H1 (cell line): Measurements from ENCODE around the gene TMEM258. TPM values are rescaled to one million over a fixed set of nuclear protein-coding genes. Genes with fewer than 3 reads are reported as not detected.

ENCODE experiments used
- CTCF ChIA-PET: fragments of 300-600 bp; sonication (Branson Sonifier 250); formaldehyde crosslinking; loops from one replicate; lab custom pipeline; 2021; ENCODE audit not compliant: partially characterized antibody; lab: Charles Lee
- POLR2A ChIA-PET: fragments of 300-600 bp; sonication (Branson Sonifier 250); formaldehyde crosslinking; loops from one replicate; lab custom pipeline; 2021; ENCODE audit warnings: inconsistent platforms; ENCODE audit not compliant: partially characterized antibody; lab: Charles Lee
- DNase-seq, 2 experiments: peaks; one replicate each; pipeline versions ENCODE4 v3.0.0 to v3.0.0-alpha.2; 2010 to 2022; ENCODE audit warnings: low spot score in 2 of 2, low read depth in 1 of 2, mixed read lengths in 1 of 2
- FAIRE-seq: peaks from 2 replicates; lab custom pipeline; 2011; peaks lifted over from hg19 to GRCh38; lab: Jason Lieb, UNC
- H2AFZ ChIP-seq: 2 replicates; pipeline ENCODE4 v1.8.1; 2012; ENCODE audit warnings: low read length, inconsistent platforms
- H2AK5ac ChIP-seq: 2 replicates; pipeline ENCODE4 v1.6.1; 2013; ENCODE audit warnings: low read depth, low read length
- H2BK120ac ChIP-seq: replicated peaks from 2 replicates; pipeline ENCODE3; 2013; ENCODE audit warnings: low read depth, low read length, inconsistent platforms
- H2BK12ac ChIP-seq: 2 replicates; pipeline ENCODE4 v1.6.1; 2013; ENCODE audit warnings: low read depth, low read length
- H2BK15ac ChIP-seq: 2 replicates; pipeline ENCODE4 v1.6.1; 2013; ENCODE audit warnings: low read length
- H2BK20ac ChIP-seq: 2 replicates; pipeline ENCODE4 v1.6.1; 2013; ENCODE audit warnings: low read length
- H2BK5ac ChIP-seq: 2 replicates; pipeline ENCODE4 v1.6.1; 2013; ENCODE audit warnings: low read depth, low read length
- H3K14ac ChIP-seq: 2 replicates; pipeline ENCODE4 v1.6.1; 2013; ENCODE audit warnings: inconsistent platforms; ENCODE audit not compliant: insufficient read length
- H3K18ac ChIP-seq: 2 replicates; pipeline ENCODE4 v1.6.1; 2013; ENCODE audit warnings: low read length; ENCODE audit errors: extremely low read depth
- H3K23ac ChIP-seq: 2 replicates; pipeline ENCODE4 v1.6.1; 2013; ENCODE audit warnings: inconsistent platforms; ENCODE audit not compliant: insufficient read length
- H3K23me2 ChIP-seq: 2 replicates; pipeline ENCODE4 v1.6.1; 2013; ENCODE audit warnings: low read depth, low read length
- H3K27ac ChIP-seq: 2 replicates; pipeline ENCODE4 v1.6.1; 2011; ENCODE audit warnings: low read depth, low read length, inconsistent platforms
- H3K27me3 ChIP-seq, 4 experiments: replicated peaks in 1 of 4; 1 replicate in 1 of 4; 2 replicates in 3 of 4; pipeline versions ENCODE4 v1.6.1 to v1.8.1; 2011 to 2013; ENCODE audit warnings: low read length in 3 of 4, mild to moderate bottlenecking in 3 of 4, inconsistent platforms in 2 of 4, mixed read lengths in 2 of 4, moderate library complexity in 1 of 4; ENCODE audit not compliant: control insufficient read depth in 3 of 4, insufficient read depth in 3 of 4; ENCODE audit errors: extremely low read depth in 1 of 4
- H3K36me3 ChIP-seq, 4 experiments: 2 replicates each; pipeline versions ENCODE4 v1.6.1 to v1.8.1; 2011 to 2013; ENCODE audit warnings: mild to moderate bottlenecking in 4 of 4, low read length in 3 of 4, moderate library complexity in 2 of 4, control low read depth in 1 of 4, inconsistent platforms in 1 of 4; ENCODE audit not compliant: insufficient read depth in 4 of 4, control insufficient read depth in 2 of 4
- H3K4ac ChIP-seq: replicated peaks from 2 replicates; pipeline ENCODE3; 2013; ENCODE audit warnings: low read length, low read depth, mixed read lengths, inconsistent platforms; ENCODE audit not compliant: insufficient read length
- H3K4me1 ChIP-seq, 4 experiments: replicated peaks in 1 of 4; 1 replicate in 1 of 4; 2 replicates in 3 of 4; pipeline versions ENCODE4 v1.6.1 to v1.8.1; 2011 to 2013; ENCODE audit warnings: low read length in 3 of 4, inconsistent platforms in 2 of 4, mixed read lengths in 1 of 4; ENCODE audit not compliant: insufficient read depth in 4 of 4, control insufficient read depth in 3 of 4
- H3K4me2 ChIP-seq, 2 experiments: 2 replicates each; pipeline versions ENCODE4 v1.6.1 to v1.8.1; 2011 to 2013; ENCODE audit warnings: low read depth in 2 of 2, low read length in 2 of 2, control low read depth in 1 of 2, inconsistent platforms in 1 of 2, mild to moderate bottlenecking in 1 of 2; ENCODE audit not compliant: insufficient read depth in 1 of 2
- H3K4me3 ChIP-seq, 4 experiments: fragments of 200-600, 300-600 bp in 1 of 4; sonication (generic), shearing (Covaris generic), sonication (Bioruptor Twin) in 1 of 4; 2 replicates each; pipeline versions ENCODE4 v1.5.1 to v1.8.1; 2011 to 2016; ENCODE audit warnings: low read length in 4 of 4, low read depth in 3 of 4, control low read depth in 2 of 4, inconsistent platforms in 2 of 4, mild to moderate bottlenecking in 2 of 4, mixed read lengths in 1 of 4, moderate library complexity in 1 of 4; ENCODE audit not compliant: insufficient read depth in 2 of 4; ENCODE audit errors: extremely low read depth in 1 of 4
- H3K56ac ChIP-seq: replicated peaks from 2 replicates; pipeline ENCODE3; 2013; ENCODE audit warnings: low read depth, mild to moderate bottlenecking, mixed read lengths, low read length, inconsistent platforms; ENCODE audit not compliant: insufficient read length
- H3K79me1 ChIP-seq: 2 replicates; pipeline ENCODE4 v1.6.1; 2013; ENCODE audit warnings: low read depth, low read length, control low read depth
- H3K79me2 ChIP-seq, 2 experiments: 2 replicates each; pipeline versions ENCODE4 v1.6.1 to v1.8.1; 2012 to 2013; ENCODE audit warnings: low read length in 2 of 2, mild to moderate bottlenecking in 2 of 2, inconsistent platforms in 1 of 2; ENCODE audit not compliant: insufficient read depth in 2 of 2, control insufficient read depth in 1 of 2
- H3K9ac ChIP-seq, 4 experiments: replicated peaks in 1 of 4; 1 replicate in 1 of 4; 2 replicates in 3 of 4; pipeline versions ENCODE4 v1.6.1 to v1.8.1; 2011 to 2013; ENCODE audit warnings: low read depth in 3 of 4, low read length in 3 of 4, control low read depth in 2 of 4, mild to moderate bottlenecking in 2 of 4, moderate library complexity in 2 of 4, inconsistent platforms in 1 of 4; ENCODE audit errors: extremely low read depth in 1 of 4
- H3K9me3 ChIP-seq, 2 experiments: 2 replicates each; pipeline versions ENCODE4 v1.6.1 to v1.8.1; 2012 to 2013; ENCODE audit warnings: mild to moderate bottlenecking in 2 of 2, moderate library complexity in 2 of 2, control low read depth in 1 of 2, inconsistent platforms in 1 of 2, low read depth in 1 of 2, low read length in 1 of 2, mixed read lengths in 1 of 2; ENCODE audit not compliant: insufficient read depth in 2 of 2
- H4K20me1 ChIP-seq, 2 experiments: replicated peaks in 1 of 2; 2 replicates each; pipeline versions ENCODE3 to v1.8.1; 2011 to 2013; ENCODE audit warnings: inconsistent platforms in 2 of 2, low read length in 2 of 2, mild to moderate bottlenecking in 1 of 2; ENCODE audit not compliant: insufficient read depth in 2 of 2, control insufficient read depth in 1 of 2
- H4K5ac ChIP-seq: 2 replicates; pipeline ENCODE4 v1.6.1; 2013; ENCODE audit warnings: low read length, low read depth, mixed read lengths, inconsistent platforms; ENCODE audit not compliant: insufficient read length
- H4K8ac ChIP-seq: 2 replicates; pipeline ENCODE4 v1.8.0; 2013; ENCODE audit warnings: mild to moderate bottlenecking, moderate library complexity, low read length, inconsistent platforms; ENCODE audit not compliant: insufficient read depth; ENCODE audit errors: extremely low read depth
- H4K91ac ChIP-seq: replicated peaks from 2 replicates; pipeline ENCODE3; 2013; ENCODE audit warnings: low read length, mixed read lengths, inconsistent platforms; ENCODE audit not compliant: insufficient read length
- FOSL1 ChIP-seq: IDR thresholded peaks from 2 replicates; pipeline ENCODE4 v1.6.1; 2011; ENCODE audit warnings: mild to moderate bottlenecking, low read depth, low read length, moderate library complexity; ENCODE audit not compliant: insufficient read depth
- GABPA ChIP-seq: IDR thresholded peaks from 2 replicates; pipeline ENCODE4 v1.6.1; 2011; ENCODE audit warnings: mild to moderate bottlenecking, low read length, moderate library complexity, borderline replicate concordance; ENCODE audit not compliant: insufficient read depth
- TBP ChIP-seq: IDR thresholded peaks from 2 replicates; pipeline ENCODE4 v1.6.1; 2011; ENCODE audit warnings: low read depth, low read length, improper control_type of control experiment
- WGBS, 2 experiments: shearing (Covaris generic) in 1 of 2; methylation state at CpG; one replicate each; pipeline versions ENCODE4 v1.1.6 to v1.1.7; 2013 to 2015; ENCODE audit warnings: low lambda C conversion rate in 2 of 2, mixed read lengths in 2 of 2, inconsistent platforms in 1 of 2, low coverage in 1 of 2, missing lambda C conversion rate in 1 of 2; ENCODE audit not compliant: insufficient replicate concordance in 2 of 2, insufficient coverage in 1 of 2, insufficient read length in 1 of 2; ENCODE audit errors: extremely low coverage in 1 of 2, missing lambda C conversion rate in 1 of 2; 5-methylcytosine and 5-hydroxymethylcytosine counted together
- polyA plus RNA-seq, 7 experiments: library from polyadenylated mRNA; depleted of rRNA in 3 of 7; stranded (reverse) in 5 of 7; unstranded in 2 of 7; fragments of >200 nt in 5 of 7; fragments of 200-250 nt in 2 of 7; gene quantifications; 1 replicate in 5 of 7; 2 replicates in 1 of 7; 4 replicates in 1 of 7; pipeline versions ENCODE4 v1.2.1 to v1.2.3, GENCODE V29; 2011 to 2013; ENCODE audit warnings: missing spikeins in 2 of 7, mixed read lengths in 2 of 7
- total RNA-seq: library from RNA; stranded (reverse); fragmentation: NEBNext Ultra II Directional; extraction: Animal tissue kit (Norgen Biotek cat#: 25700); gene quantifications from 2 replicates; pipeline ENCODE4 v1.2.1, GENCODE V29; 2021
- TF ChIP-seq, protein P1 (sequence below): IDR thresholded peaks from 2 replicates; pipeline ENCODE4 v1.6.1; 2011; ENCODE audit warnings: low read length, improper control_type of control experiment

TMEM258 gene
- total and polyA plus RNA-seq, 2 of the 8 experiments (the other 6 are each of a cell fraction or from before 2014, with no cell fraction given), result 186 to 759 TPM

DNA sequence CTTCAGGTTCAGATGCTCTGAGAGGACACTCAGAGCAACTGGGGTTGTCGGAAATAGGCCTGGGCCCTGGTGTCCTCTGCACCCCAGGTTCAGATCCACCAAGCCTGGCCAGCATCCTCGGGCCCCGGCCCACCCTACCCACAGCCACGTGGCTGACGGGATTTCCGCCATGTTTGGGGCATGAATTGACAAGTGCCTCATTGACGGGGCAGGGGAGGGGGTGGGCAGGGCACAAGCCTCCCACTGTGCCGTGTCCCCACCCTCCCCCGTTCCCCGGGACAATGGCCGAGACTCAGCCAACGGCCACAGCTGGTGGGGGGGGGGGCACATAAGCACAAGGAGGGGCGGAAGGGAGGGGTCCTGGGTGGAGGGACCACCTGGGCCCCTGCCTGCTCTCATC, 31.5 kb downstream of the TMEM258 start:
- 100% methylated on average over 2 of the region's 13 CpGs; no CpG with 5 or more reads in 1 of the 2 experiments for WGBS, 2 experiments
- Histone ChIP-seq H3K36me3 (no peaks in the 10 kb centered on the region), H3K14ac (no peak overlapping the region), H3K4me1 (peaks cover 0 to 23% (median 15%) of the 10 kb centered on the region in 4 experiments; a peak in 6 of 7 replicates), H3K4me3 (no peak overlapping the region), H3K27ac (no peak overlapping the region), H3K23me2 (no peaks in the 10 kb centered on the region), H2BK12ac (peak overlapping the region; percentile 87; the same call in 1 of the 2 replicates), H4K8ac (no peak overlapping the region), H2BK120ac (no peak overlapping the region), H3K23ac (no peak overlapping the region), H2AFZ (no peak overlapping the region), H3K4me2 (no peak overlapping the region), H2BK15ac (0 out of 2 replicates have a peak overlapping the region, but pooled peaks have one; percentile 72), H2AK5ac (0 out of 2 replicates have a peak overlapping the region, but pooled peaks have one; percentile 3), H3K79me2 (no peaks in the 10 kb centered on the region), H4K20me1 (peaks cover 0 to 1% of the 10 kb centered on the region in 2 experiments), H4K91ac (peak overlapping the region; percentile 17), H3K9me3 (no peaks in the 10 kb centered on the region), H3K4ac (peak overlapping the region; percentile 41), H3K9ac (no peak overlapping the region), H3K27me3 (no peaks in the 10 kb centered on the region), H3K56ac (no peak overlapping the region), H2BK5ac (peak overlapping the region; percentile 66; the same call in 1 of the 2 replicates), H2BK20ac (no peak overlapping the region; the same call in 1 of the 2 replicates), H3K18ac (peak overlapping the region; percentile 32; the same call in 1 of the 2 replicates), H4K5ac (no peak overlapping the region)
- ChIA-PET POLR2A (no interaction called here), CTCF (interaction anchor here (0.9 to 1.8 kb wide), 2 partner anchors 12 to 17 kb away, joined by 4 read pairs; no protein-coding TSS in a partner anchor)
- FAIRE-seq (no peak), DNase-seq (no peak)
- no peak for TF ChIP-seq GABPA
- TF ChIP-seq TBP, result no peak
- TF ChIP-seq, protein P1, sequence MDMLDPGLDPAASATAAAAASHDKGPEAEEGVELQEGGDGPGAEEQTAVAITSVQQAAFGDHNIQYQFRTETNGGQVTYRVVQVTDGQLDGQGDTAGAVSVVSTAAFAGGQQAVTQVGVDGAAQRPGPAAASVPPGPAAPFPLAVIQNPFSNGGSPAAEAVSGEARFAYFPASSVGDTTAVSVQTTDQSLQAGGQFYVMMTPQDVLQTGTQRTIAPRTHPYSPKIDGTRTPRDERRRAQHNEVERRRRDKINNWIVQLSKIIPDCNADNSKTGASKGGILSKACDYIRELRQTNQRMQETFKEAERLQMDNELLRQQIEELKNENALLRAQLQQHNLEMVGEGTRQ, result no peak
- TF ChIP-seq FOSL1, result no peak
- TF ChIP-seq, all 59 proteins: peak for 0
- no peaks in the 10 kb centered on the region for H3K79me1 ChIP-seq
